HL-60 (cell line): ENCODE results near the gene KCNMA1.

Source experiments
- GABPA ChIP-seq: IDR thresholded peaks from 2 replicates; pipeline ENCODE4 v1.6.1; 2012; ENCODE audit warnings: low read depth
- POLR2AphosphoS5 ChIP-seq: IDR thresholded peaks from 2 replicates; pipeline ENCODE4 v1.6.1; 2012; ENCODE audit warnings: low read depth
- SPI1 ChIP-seq: IDR thresholded peaks from 2 replicates; pipeline ENCODE4 v1.6.1; 2012; ENCODE audit warnings: low read depth, mild to moderate bottlenecking, borderline replicate concordance
- TF ChIP-seq, protein P1 (sequence below): IDR thresholded peaks from one replicate; pipeline ENCODE4 v1.5.1; 2011; ENCODE audit warnings: low read length, control low read depth, inconsistent platforms; ENCODE audit not compliant: insufficient read depth
- TF ChIP-seq, protein P2 (sequence below): IDR thresholded peaks from 2 replicates; pipeline ENCODE4 v1.6.1; 2012; ENCODE audit warnings: low read depth; ENCODE audit not compliant: insufficient replicate concordance

GRCh38 chr10:77422491-77423338, 214.9 kb downstream of the KCNMA1 start:
- TF ChIP-seq, protein P1, sequence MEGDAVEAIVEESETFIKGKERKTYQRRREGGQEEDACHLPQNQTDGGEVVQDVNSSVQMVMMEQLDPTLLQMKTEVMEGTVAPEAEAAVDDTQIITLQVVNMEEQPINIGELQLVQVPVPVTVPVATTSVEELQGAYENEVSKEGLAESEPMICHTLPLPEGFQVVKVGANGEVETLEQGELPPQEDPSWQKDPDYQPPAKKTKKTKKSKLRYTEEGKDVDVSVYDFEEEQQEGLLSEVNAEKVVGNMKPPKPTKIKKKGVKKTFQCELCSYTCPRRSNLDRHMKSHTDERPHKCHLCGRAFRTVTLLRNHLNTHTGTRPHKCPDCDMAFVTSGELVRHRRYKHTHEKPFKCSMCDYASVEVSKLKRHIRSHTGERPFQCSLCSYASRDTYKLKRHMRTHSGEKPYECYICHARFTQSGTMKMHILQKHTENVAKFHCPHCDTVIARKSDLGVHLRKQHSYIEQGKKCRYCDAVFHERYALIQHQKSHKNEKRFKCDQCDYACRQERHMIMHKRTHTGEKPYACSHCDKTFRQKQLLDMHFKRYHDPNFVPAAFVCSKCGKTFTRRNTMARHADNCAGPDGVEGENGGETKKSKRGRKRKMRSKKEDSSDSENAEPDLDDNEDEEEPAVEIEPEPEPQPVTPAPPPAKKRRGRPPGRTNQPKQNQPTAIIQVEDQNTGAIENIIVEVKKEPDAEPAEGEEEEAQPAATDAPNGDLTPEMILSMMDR: no peak
- TF ChIP-seq SPI1: no peak
- TF ChIP-seq, protein P2, sequence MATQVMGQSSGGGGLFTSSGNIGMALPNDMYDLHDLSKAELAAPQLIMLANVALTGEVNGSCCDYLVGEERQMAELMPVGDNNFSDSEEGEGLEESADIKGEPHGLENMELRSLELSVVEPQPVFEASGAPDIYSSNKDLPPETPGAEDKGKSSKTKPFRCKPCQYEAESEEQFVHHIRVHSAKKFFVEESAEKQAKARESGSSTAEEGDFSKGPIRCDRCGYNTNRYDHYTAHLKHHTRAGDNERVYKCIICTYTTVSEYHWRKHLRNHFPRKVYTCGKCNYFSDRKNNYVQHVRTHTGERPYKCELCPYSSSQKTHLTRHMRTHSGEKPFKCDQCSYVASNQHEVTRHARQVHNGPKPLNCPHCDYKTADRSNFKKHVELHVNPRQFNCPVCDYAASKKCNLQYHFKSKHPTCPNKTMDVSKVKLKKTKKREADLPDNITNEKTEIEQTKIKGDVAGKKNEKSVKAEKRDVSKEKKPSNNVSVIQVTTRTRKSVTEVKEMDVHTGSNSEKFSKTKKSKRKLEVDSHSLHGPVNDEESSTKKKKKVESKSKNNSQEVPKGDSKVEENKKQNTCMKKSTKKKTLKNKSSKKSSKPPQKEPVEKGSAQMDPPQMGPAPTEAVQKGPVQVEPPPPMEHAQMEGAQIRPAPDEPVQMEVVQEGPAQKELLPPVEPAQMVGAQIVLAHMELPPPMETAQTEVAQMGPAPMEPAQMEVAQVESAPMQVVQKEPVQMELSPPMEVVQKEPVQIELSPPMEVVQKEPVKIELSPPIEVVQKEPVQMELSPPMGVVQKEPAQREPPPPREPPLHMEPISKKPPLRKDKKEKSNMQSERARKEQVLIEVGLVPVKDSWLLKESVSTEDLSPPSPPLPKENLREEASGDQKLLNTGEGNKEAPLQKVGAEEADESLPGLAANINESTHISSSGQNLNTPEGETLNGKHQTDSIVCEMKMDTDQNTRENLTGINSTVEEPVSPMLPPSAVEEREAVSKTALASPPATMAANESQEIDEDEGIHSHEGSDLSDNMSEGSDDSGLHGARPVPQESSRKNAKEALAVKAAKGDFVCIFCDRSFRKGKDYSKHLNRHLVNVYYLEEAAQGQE: no peak
- TF ChIP-seq POLR2AphosphoS5: no peak
- TF ChIP-seq GABPA: no peak
